ENCODE results near the gene ZP4.

Gene ZP4

DNA sequence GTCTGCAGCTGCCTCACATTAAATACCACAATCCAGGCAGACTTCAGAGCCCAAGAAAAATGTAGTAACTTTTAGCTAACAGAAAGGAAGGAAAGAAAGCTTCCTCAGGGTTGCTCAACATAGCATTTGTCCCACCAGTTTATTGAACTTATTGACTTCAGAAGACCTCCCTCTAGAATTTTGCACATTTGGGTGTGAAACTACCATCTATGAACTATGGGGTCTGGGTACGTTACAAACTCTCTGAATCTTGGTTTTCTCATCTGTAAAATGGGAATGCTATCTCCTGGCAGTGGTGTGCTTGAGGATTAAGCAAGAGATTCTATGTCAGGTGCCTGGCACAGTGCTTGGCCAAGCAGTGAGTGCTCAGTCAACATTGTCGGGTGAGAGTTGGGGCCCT lies at the start of gene ZP4:
Gene ZP4 (minus strand): TSS at position 101 of the 400 bp plus-strand sequence. CDS start 287 bp downstream, outside the sequence.
- no peak for DNase-seq

DNA sequence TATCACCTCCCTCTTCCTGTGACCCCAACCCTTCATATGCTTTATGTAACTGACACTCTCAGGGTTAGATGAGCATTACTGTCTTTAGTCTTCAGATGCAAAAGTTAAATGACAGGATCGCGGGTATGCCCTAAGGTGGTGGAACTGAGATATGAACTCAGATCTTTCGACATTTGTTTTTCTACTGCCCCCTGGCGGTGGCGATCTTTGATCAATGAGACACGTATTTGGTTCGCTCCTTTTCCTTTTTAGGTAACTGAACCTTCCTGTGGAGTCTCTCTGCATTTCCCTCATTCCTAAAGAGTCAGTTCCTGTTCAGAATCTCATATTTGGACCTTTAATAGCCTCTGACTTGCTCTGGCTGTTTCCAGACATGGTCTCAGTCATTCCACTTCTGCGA lies 47.8 kb upstream of the ZP4 start:
- no peak for DNase-seq

GRCh38 chr1:237938068-237938467 lies 47.3 kb upstream of the ZP4 start:
- DNase-seq, result no peak

DNA sequence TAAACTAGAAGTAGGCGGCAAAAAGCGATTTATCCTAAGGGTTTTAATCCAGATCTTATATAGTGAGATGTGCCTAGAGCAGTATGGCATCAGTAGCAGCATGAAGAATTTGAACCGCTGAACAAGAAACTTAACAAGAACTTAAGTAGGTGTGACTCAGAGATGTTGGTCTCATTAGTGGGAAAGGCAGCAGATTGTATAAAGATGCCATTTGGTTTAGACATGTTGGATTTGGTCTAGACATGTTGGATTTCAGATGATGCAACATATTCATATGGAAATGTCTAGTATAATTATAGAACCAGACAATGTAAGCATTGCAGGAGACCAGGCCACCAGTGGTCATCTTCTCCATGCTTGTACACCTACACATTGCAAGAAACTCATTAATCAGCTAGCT lies 42.1 kb upstream of the ZP4 start:
- DNase-seq, result no peak

GRCh38 chr1:237931581-237931980 lies 40.9 kb upstream of the ZP4 start:
- no peak for DNase-seq

DNA sequence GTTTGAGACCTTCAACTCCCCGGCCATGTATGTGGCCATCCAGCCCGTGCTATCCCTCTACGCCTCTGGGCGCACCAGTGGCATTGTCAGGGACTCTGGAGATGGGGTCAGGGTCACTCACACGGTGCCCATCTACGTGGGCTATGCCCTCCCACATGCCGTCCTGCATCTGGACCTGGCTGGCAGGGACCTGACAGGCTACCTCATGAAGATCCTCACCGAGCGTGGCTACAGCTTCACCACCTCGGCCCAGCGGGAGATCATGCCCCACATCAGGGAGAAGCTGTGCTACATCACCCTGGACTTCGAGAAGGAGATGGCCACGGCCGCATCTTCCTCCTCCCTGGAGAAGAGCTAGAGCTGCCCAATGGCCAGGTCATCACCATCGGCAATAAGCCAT lies 36.5 kb upstream of the ZP4 start:
- no peak for DNase-seq

DNA sequence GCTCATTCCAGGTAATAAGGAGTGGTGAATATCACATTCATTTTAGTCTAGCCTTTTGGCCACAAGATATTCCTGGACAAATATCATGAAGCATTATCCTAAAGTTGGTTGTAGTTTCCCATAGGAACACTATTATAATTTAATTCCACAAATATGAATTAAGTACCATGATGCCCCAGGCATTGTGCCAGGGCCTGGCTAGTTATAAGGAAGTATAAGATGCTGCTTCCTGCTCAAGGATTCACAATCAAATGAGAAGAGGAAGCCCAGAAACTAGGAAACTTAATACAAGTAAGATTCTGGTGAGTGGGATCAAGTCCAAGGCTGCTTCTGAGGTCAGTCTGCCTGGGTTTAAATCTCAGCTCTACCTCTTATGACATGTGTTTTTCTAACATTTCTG lies 30.6 kb upstream of the ZP4 start:
- no peak for DNase-seq

DNA sequence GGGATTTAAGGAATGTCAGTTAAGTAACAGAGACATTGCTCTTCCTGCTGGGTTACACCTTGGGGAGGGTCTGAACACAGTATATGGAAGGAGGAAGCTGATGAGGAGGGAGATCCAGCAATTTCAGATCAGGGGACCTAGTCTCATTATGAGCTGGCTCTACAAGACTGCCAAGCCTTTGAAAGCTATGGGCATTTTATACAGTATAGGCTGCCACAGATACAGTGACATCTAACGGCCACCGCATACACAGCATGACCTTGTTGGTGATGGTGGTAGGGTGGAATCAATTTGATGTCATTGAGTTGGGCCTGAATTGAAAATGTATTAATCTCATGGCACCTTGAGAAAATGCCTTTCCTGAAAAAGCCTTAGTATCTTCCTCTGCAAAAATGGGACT lies 22.6 kb upstream of the ZP4 start:
- DNase-seq, result no peak

GRCh38 chr1:237911911-237912310 lies 21.2 kb upstream of the ZP4 start:
- DNase-seq, result no peak

DNA sequence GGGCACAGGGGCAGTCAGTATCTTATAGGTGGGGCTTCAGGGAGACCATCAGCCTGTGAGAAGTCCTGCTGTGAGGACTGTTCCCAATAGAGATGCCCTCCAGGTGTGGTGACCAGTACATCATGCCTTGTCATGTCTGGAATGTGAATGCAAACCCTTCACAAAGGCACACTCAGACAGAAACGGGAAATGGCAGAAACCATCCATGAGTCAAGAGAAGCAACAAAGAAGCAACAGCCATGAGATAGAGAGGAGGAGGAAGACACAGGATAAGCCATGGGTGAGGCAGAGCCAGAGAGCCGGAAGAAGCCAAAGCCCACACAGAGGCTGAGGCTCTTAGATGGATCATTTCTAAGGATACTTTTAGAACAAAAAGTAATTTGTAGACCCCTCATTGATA lies 20.1 kb upstream of the ZP4 start:
- no peak for DNase-seq

DNA sequence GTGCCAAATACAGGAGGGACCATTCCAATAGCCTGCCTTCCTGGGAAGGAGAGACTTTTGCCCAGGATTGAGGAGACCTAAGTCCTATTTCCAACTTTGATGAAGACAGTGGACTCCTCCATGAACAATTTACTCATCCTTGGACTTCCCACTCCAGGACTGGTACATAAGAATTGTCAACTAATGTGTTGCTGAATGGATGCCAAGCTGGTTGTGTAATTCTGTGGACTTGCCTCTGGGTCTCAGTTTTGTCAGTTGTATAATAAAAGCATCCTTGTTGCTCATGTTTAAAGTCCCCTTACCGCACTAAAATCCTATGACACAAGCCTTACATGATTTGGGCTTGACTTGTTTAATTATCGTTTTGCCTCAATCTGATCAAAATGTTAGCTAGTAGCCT lies 13.2 kb upstream of the ZP4 start:
- DNase-seq, result no peak

GRCh38 chr1:237902960-237903743 lies 12.4 kb upstream of the ZP4 start:
- DNase-seq, result no peak

GRCh38 chr1:237901299-237901934 lies 10.7 kb upstream of the ZP4 start:
- no peak for DNase-seq

DNA sequence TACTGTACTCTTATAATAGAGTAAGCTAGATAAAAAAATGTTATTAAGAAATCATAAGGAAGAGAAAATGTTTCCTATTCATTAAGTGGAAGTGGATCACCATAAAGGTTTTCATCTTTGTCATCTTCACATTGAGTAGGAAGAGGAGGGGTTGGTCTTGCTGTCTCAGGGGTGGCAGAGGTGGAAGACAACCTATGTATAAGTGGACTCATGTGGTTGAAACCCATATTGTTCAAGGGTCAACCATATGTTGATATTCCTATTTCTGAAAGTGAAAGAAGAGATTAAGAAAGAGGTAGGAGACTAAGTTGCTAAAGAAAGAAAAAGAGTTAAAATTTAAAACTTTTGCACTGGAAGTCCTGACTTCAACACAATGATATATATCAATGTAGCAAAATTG lies 4.9 kb upstream of the ZP4 start:
- no peak for DNase-seq

- no peak for DNase-seq
These were observed 3.4 kb upstream of the ZP4 start for GRCh38 chr1:237894131-237894530.

DNA sequence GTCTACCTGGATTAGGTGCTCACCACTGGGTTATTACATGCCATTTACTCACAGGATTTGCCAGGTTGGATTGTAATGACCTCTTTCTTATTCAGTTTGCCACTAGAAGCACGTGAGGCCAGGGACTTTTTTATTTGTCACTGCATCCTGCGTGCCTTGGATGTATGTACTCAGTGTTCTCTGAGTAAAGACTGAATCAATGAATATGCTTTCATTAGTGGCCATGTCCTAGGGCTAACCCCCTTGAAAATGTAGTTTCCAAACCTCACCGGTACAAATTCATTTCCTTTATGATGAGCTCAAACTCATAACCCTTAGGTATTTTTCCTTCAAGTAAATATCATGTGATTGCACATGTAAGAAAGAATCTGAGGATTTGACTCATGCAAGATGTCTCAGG lies 1.3 kb upstream of the ZP4 start:
- DNase-seq, result no peak

DNA sequence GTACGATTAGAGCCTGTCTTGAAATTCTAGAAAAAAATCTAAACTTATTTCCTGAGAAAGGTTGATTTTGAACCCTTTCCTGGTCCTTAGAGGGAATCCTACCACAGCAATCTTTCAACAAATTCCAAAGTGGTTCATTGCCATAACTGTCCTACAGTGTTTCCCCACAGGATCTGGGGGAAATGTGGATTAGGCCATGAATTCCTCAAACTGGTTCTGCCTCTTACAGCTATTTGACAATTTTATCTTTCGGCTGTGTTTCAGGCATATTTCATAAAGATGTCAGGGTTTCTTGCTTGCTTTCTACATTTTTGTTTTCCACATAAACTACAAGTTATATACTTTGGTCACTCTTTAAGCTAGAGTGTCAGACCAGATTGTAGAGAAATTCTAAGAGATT lies 544 bp upstream of the ZP4 start:
- DNase-seq, result no peak

DNA sequence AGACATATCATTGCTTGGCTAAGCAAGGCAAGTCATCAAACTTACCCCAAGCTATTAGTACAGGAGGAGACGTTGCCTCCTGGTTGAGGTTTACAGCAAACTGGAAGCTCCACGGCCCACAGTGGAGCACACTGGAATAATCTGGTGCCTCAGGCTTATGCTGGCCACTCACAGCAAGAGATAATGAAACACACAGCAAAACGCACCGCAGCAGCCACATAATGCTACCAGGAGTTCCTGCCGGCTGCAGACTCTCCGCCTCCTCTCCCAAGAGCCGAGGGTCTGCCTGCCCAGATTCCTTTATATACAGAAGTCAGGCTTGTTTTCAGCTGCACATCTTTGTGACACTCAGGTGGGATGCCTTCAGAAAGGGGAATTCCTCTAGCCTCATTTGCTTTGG lies 306 bp downstream of the ZP4 start:
- DNase-seq, result no peak

DNA sequence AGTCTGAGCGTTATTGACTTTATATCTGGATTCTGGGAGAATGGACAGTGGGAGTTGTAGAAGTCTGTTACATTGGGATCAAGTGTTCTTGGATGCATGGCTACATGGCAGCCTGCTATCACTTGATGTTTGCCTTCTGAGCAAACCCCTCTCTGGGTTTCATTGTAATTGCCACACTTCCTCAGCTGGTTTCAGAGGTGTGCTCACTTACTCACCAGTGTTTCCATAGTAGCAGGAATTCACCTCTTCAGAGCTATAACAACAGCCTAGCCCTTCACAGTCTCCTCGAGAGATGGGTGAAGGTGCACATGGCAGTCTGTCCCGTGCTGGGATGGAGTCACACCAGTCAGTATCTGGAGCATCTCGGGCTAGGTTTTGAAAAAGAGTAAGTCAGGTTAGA lies 2.6 kb downstream of the ZP4 start:
- DNase-seq, result no peak

- no peak for DNase-seq
These were observed 3.2 kb downstream of the ZP4 start for GRCh38 chr1:237887542-237887941.

GRCh38 chr1:237884237-237884636 lies 6.5 kb downstream of the ZP4 start:
- no peak for DNase-seq

GRCh38 chr1:237879195-237879594 lies 11.5 kb downstream of the ZP4 start:
- DNase-seq, result no peak

DNA sequence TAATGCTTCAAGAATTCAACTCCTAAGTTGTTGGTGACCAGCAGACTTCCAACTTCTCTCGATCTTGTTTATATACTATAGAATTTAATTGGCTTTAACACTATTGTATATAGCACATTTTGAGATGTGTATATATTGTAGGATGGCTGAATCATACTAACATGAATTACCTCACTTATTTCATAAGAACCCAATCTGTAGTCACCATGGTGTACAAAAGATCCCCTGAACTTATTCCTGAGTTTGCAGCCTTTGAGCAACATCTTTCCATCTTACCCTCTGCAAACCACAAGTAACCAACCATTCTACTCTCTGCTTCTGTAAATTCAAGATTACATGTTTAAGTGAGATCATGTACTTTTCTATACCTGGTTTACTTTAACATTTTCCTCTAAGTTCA lies 12.3 kb downstream of the ZP4 start:
- DNase-seq, result no peak

DNA sequence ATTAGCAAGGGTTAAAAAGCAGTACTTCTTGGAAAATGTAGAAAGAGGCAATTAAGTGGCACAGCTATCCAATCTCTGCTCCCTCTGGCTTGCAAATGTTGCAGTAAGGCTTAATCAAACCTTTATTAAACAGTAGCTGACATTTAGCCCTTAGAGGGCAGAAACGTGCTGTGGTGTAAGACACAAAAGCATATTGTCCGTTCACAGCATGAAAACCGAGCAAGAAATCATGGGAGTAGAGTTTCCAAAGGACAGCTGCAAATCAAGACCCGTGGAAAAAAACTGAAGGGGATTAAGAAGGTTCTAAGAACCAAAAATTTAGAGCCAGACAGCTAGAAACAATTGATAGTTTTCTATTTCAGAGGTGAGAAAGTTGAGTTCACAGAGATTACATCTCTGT lies 13.1 kb downstream of the ZP4 start:
- DNase-seq, result no peak

DNA sequence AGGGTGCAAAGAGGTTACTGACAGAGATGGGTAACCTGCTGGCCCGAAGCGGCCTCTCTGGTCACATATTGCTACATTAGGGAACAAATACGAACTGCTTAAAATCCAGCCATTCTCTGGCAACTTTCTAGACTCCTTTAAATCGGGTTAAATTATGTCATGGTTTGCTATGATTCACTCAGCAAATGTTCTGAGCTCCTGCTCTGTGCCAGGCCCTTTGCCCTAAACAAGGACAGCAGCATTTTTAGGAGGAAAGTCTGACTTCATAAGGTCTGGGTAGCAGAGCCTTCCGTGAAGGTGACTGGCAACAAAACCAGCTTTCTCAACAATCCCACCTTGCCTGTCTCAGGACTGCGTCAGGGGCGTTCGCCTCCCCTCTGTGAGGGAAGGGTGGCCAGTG lies 15.4 kb downstream of the ZP4 start:
- DNase-seq, result no peak

Data from NCI-H526 treated with DMSO at 0.1 percent for 48 hours (cell line).